ENCODE data around the gene TPH1.

DNA sequence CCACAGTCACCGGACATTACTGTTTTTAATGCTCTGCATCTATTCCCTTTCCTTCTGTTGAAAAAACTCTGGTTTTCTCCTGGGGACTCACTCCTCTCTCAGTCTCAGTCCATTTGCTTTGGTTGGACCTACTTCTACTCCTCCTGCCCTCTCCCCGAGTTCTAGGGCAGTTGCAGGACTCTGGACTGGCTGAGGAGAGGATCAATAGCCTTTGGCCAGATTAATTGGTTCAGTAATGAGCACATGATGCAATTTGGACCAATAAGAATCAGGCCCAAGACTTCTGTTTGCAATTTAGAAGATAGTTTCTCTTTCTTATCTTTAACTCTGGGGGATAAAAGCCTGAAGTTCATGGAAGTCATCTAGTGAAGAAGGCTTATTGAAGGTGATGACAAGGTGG is 15.3 kb upstream of the TPH1 start:
- TF ChIP-seq, protein P1, sequence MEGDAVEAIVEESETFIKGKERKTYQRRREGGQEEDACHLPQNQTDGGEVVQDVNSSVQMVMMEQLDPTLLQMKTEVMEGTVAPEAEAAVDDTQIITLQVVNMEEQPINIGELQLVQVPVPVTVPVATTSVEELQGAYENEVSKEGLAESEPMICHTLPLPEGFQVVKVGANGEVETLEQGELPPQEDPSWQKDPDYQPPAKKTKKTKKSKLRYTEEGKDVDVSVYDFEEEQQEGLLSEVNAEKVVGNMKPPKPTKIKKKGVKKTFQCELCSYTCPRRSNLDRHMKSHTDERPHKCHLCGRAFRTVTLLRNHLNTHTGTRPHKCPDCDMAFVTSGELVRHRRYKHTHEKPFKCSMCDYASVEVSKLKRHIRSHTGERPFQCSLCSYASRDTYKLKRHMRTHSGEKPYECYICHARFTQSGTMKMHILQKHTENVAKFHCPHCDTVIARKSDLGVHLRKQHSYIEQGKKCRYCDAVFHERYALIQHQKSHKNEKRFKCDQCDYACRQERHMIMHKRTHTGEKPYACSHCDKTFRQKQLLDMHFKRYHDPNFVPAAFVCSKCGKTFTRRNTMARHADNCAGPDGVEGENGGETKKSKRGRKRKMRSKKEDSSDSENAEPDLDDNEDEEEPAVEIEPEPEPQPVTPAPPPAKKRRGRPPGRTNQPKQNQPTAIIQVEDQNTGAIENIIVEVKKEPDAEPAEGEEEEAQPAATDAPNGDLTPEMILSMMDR (IDR thresholded peaks at IDR 0.05; ENCODE audit: insufficient read depth, low read length), result no peak
- TF ChIP-seq POLR2AphosphoS5 (IDR thresholded peaks at IDR 0.05; ENCODE audit: low read depth) (no peak), SPI1 (IDR thresholded peaks at IDR 0.05; ENCODE audit: borderline replicate concordance, low read depth) (no peak), REST (IDR thresholded peaks at IDR 0.05; ENCODE audit: insufficient replicate concordance, low read depth) (no peak)

Measured in HL-60 (cell line).